HCT116 (cell line): ENCODE data around the gene MYDGF. TPM values are rescaled to one million over a fixed set of nuclear protein-coding genes. Genes with fewer than 3 reads are reported as not detected.

Experiments used
- ATAC-seq: fragments of 200-7000 bp; cut with Tn5 transposase; 2 replicates; pipeline ENCODE4 v1.9.1; 2020; ENCODE audit warnings: mild to moderate bottlenecking, moderate library complexity
- BruUV-seq: library from RNA; stranded (reverse); fragments of 400-500 nt; replicated peaks from 2 replicates; lab custom pipeline; 2021; lab: Mats Ljungman, UMichigan
- CTCF ChIA-PET: fragments of 300-600 bp; sonication (Branson Sonifier 250); formaldehyde crosslinking; loops from one replicate; lab custom pipeline; 2021; ENCODE audit warnings: antibody characterized with exemption; lab: Charles Lee
- POLR2A ChIA-PET: fragments of 300-600, 350-600 bp; sonication (Branson Sonifier 250); formaldehyde crosslinking; loops from one replicate; lab custom pipeline; 2021; ENCODE audit warnings: antibody characterized with exemption; lab: Charles Lee
- RAD21 ChIA-PET, 2 experiments: fragments of 300-600 bp; sonication (Branson Sonifier 250); formaldehyde crosslinking; loops; one replicate each; lab custom pipeline; 2023; ENCODE audit warnings: low total read pairs in 2 of 2; ENCODE audit not compliant: uncharacterized antibody in 2 of 2, unreplicated experiment in 2 of 2, low non-redundant PET in 1 of 2; lab: Charles Lee
- DNase-seq: peaks from one replicate; pipeline ENCODE4 v3.0.0-alpha.2; 2010; ENCODE audit warnings: low read depth, low spot score
- H2AFZ ChIP-seq: fragments of 200-600 bp; shearing (Covaris generic), sonication (generic); 2 replicates; pipeline ENCODE4 v1.6.1; 2017; ENCODE audit warnings: low read depth, mixed run types, mixed read lengths, antibody characterized with exemption, low read length; ENCODE audit not compliant: poor library complexity, severe bottlenecking
- H3K27ac ChIP-seq: 2 replicates; pipeline ENCODE4 v1.5.1; 2012; ENCODE audit warnings: low read depth, low read length
- H3K27me3 ChIP-seq: fragments of 200-600 bp; sonication (generic); 2 replicates; pipeline ENCODE4 v1.6.1; 2016; ENCODE audit warnings: mixed run types, low read length, mixed read lengths; ENCODE audit not compliant: insufficient read depth
- H3K36me3 ChIP-seq, 2 experiments: fragments of 200-500 bp in 1 of 2; fragments of 200-600 bp in 1 of 2; sonication (Bioruptor generic) in 1 of 2; sonication (generic) in 1 of 2; 2 replicates each; pipeline versions ENCODE4 v1.5.1 to v1.6.1; 2014 to 2016; ENCODE audit warnings: low read length in 2 of 2, inconsistent platforms in 1 of 2, mixed read lengths in 1 of 2, mixed run types in 1 of 2; ENCODE audit not compliant: insufficient read depth in 2 of 2, control insufficient read depth in 1 of 2
- H3K4me1 ChIP-seq, 2 experiments: fragments of 200-600 bp in 1 of 2; sonication (generic) in 1 of 2; 2 replicates each; pipeline versions ENCODE4 v1.5.1 to v1.6.1; 2012 to 2017; ENCODE audit warnings: low read length in 2 of 2, inconsistent platforms in 1 of 2, mild to moderate bottlenecking in 1 of 2, mixed read lengths in 1 of 2, mixed run types in 1 of 2, moderate library complexity in 1 of 2; ENCODE audit not compliant: insufficient read depth in 2 of 2, control insufficient read depth in 1 of 2
- H3K4me2 ChIP-seq: fragments of 200-600 bp; sonication (generic); 2 replicates; pipeline ENCODE4 v1.6.1; 2017; ENCODE audit warnings: mixed run types, low read length, mixed read lengths
- H3K4me3 ChIP-seq, 2 experiments: fragments of 200-600 bp in 1 of 2; sonication (generic) in 1 of 2; replicated peaks in 1 of 2; 2 replicates each; pipeline ENCODE4 v1.5.1; 2011 to 2016; ENCODE audit warnings: low read length in 2 of 2, control low read depth in 1 of 2, low read depth in 1 of 2, mild to moderate bottlenecking in 1 of 2, mixed read lengths in 1 of 2, mixed run types in 1 of 2
- H3K79me2 ChIP-seq: fragments of 200-600 bp; sonication (generic); 2 replicates; pipeline ENCODE4 v1.6.1; 2017; ENCODE audit warnings: mild to moderate bottlenecking, mixed run types, low read length, moderate library complexity, mixed read lengths; ENCODE audit not compliant: insufficient read depth
- H3K9ac ChIP-seq: fragments of 200-600 bp; sonication (generic); 2 replicates; pipeline ENCODE4 v1.6.1; 2016; ENCODE audit warnings: low read length, mixed read lengths
- H3K9me2 ChIP-seq: fragments of 200-600 bp; sonication (generic), shearing (Covaris generic); 2 replicates; pipeline ENCODE4 v1.6.1; 2017; ENCODE audit warnings: mixed run types, mild to moderate bottlenecking, moderate library complexity; ENCODE audit not compliant: insufficient read depth
- H3K9me3 ChIP-seq, 2 experiments: fragments of 200-500 bp in 1 of 2; fragments of 200-600 bp in 1 of 2; sonication (Bioruptor generic) in 1 of 2; sonication (generic) in 1 of 2; 2 replicates each; pipeline ENCODE4 v1.6.1; 2014 to 2017; ENCODE audit warnings: low read length in 2 of 2, mixed read lengths in 2 of 2, inconsistent platforms in 1 of 2, low read depth in 1 of 2, mild to moderate bottlenecking in 1 of 2, mixed run types in 1 of 2, moderate library complexity in 1 of 2; ENCODE audit not compliant: control insufficient read depth in 1 of 2, insufficient read depth in 1 of 2
- H4K20me1 ChIP-seq: fragments of 200-600 bp; sonication (generic), shearing (Covaris generic); 2 replicates; pipeline ENCODE4 v1.6.1; 2017; ENCODE audit warnings: mixed run types, mild to moderate bottlenecking, moderate library complexity; ENCODE audit not compliant: insufficient read depth
- ATF3 ChIP-seq: IDR thresholded peaks from 2 replicates; pipeline ENCODE4 v1.6.1; 2012
- CEBPB ChIP-seq: IDR thresholded peaks from 2 replicates; pipeline ENCODE4 v1.6.1; 2012; ENCODE audit warnings: low read depth
- EGR1 ChIP-seq: IDR thresholded peaks from 2 replicates; pipeline ENCODE4 v1.6.1; 2012; ENCODE audit warnings: low read depth
- ELF1 ChIP-seq: IDR thresholded peaks from 2 replicates; pipeline ENCODE4 v1.6.1; 2012; ENCODE audit warnings: low read depth, borderline replicate concordance
- POLR2A ChIP-seq: IDR thresholded peaks from 2 replicates; pipeline ENCODE4 v1.7.0; 2011; ENCODE audit warnings: borderline replicate concordance; ENCODE audit not compliant: insufficient read depth, insufficient read length; ENCODE audit errors: extremely low read depth
- RAD21 ChIP-seq: IDR thresholded peaks from 2 replicates; pipeline ENCODE4 v1.6.1; 2012; ENCODE audit warnings: low read depth, mild to moderate bottlenecking
- REST ChIP-seq: IDR thresholded peaks from 2 replicates; pipeline ENCODE4 v1.6.1; 2012; ENCODE audit warnings: low read depth
- SRF ChIP-seq: IDR thresholded peaks from 2 replicates; pipeline ENCODE4 v1.6.1; 2012; ENCODE audit warnings: low read depth
- TCF7L2 ChIP-seq: IDR thresholded peaks from 2 replicates; pipeline ENCODE4 v1.7.0; 2011; ENCODE audit warnings: borderline replicate concordance, inconsistent platforms; ENCODE audit not compliant: insufficient read depth, insufficient read length; ENCODE audit errors: extremely low read depth
- ZFX ChIP-seq: fragments of 450-650 bp; IDR thresholded peaks from 2 replicates; pipeline ENCODE4 v1.6.1; 2017
- intact Hi-C: fragments of 100-400 bp; cut with micrococcal nuclease; formaldehyde crosslinking; loops from 2 replicates; pipeline ENCODE4 v1.10.0; 2022
- total RNA-seq: library from RNA; stranded (reverse); gene quantifications from one replicate; pipeline ENCODE4 v1.2.1, GENCODE V29; 2021; ENCODE audit not compliant: unreplicated experiment
- TF ChIP-seq, protein P1 (sequence below): IDR thresholded peaks from 2 replicates; pipeline ENCODE4 v1.6.1; 2011; ENCODE audit warnings: mild to moderate bottlenecking, low read length, moderate library complexity; ENCODE audit not compliant: insufficient replicate concordance; ENCODE audit errors: extremely low read depth

MYDGF gene
- total RNA-seq, 1 experiment from 2014 or later = 110 TPM

- no peak overlapping the region for H2AFZ ChIP-seq
- POLR2A ChIA-PET = no interaction called here
- TF ChIP-seq EGR1 = no peak
- no peak for TF ChIP-seq ELF1
- no peak for TF ChIP-seq REST
- no peak for TF ChIP-seq POLR2A
- no peak for TF ChIP-seq TCF7L2
- TF ChIP-seq ATF3 = no peak
- TF ChIP-seq RAD21 = no peak
- TF ChIP-seq, protein P1, sequence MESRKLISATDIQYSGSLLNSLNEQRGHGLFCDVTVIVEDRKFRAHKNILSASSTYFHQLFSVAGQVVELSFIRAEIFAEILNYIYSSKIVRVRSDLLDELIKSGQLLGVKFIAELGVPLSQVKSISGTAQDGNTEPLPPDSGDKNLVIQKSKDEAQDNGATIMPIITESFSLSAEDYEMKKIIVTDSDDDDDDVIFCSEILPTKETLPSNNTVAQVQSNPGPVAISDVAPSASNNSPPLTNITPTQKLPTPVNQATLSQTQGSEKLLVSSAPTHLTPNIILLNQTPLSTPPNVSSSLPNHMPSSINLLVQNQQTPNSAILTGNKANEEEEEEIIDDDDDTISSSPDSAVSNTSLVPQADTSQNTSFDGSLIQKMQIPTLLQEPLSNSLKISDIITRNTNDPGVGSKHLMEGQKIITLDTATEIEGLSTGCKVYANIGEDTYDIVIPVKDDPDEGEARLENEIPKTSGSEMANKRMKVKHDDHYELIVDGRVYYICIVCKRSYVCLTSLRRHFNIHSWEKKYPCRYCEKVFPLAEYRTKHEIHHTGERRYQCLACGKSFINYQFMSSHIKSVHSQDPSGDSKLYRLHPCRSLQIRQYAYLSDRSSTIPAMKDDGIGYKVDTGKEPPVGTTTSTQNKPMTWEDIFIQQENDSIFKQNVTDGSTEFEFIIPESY = no peak
- no peak for TF ChIP-seq CEBPB
- no peak for TF ChIP-seq SRF
- no peak for TF ChIP-seq ZFX
- TF ChIP-seq, all 23 proteins: peak for 0
- no peaks in the 10 kb centered on the region for H3K79me2 ChIP-seq
- intact Hi-C loops = no loop called here
- H3K9ac ChIP-seq = no peak overlapping the region
- ChIA-PET CTCF (no interaction called here), RAD21 (no interaction called here)
- no peak for ATAC-seq
- no peaks in the 10 kb centered on the region for H4K20me1 ChIP-seq
- no peak for DNase-seq
- no TSS peak for BruUV-seq
- peaks cover 11% of the 10 kb centered on the region in 2 experiments for H3K4me1 ChIP-seq
- no peak overlapping the region for H3K4me3 ChIP-seq
- H3K27ac ChIP-seq = no peak overlapping the region
- H3K36me3 ChIP-seq = no peaks in the 10 kb centered on the region
- no peak overlapping the region for H3K4me2 ChIP-seq
- no peaks in the 10 kb centered on the region for H3K9me3 ChIP-seq
- H3K9me2 ChIP-seq = no peaks in the 10 kb centered on the region
- peaks cover 4% of the 10 kb centered on the region; the same call in 1 of the 2 replicates for H3K27me3 ChIP-seq
These were observed 52.1 kb downstream of the MYDGF start for GRCh38 chr19:4618019-4618418.
